PC-3 (cell line): Measurements from ENCODE around the gene RASL10B. TPM values are rescaled to one million over a fixed set of nuclear protein-coding genes. Genes with fewer than 3 reads are reported as not detected.

Experiments used
- ATAC-seq: fragments of 200-7000 bp; cut with Tn5 transposase; 2 replicates; pipeline ENCODE4 v1.9.1; 2020; ENCODE audit warnings: mild to moderate bottlenecking, moderate library complexity
- BruUV-seq: library from RNA; stranded (reverse); fragments of 400-500 nt; replicated peaks from 2 replicates; lab custom pipeline; 2021; lab: Mats Ljungman, UMichigan
- CTCF ChIA-PET: fragments of 300-600 bp; sonication (Branson Sonifier 250); formaldehyde crosslinking; loops from one replicate; lab custom pipeline; 2022; ENCODE audit warnings: antibody characterized with exemption; lab: Charles Lee
- POLR2A ChIA-PET: fragments of 300-600 bp; sonication (Branson Sonifier 250); formaldehyde crosslinking; loops from one replicate; lab custom pipeline; 2022; ENCODE audit warnings: antibody characterized with exemption; ENCODE audit not compliant: unreplicated experiment; lab: Charles Lee
- DNase-seq: peaks from one replicate; pipeline ENCODE4 v3.0.0-alpha.2; 2015
- H2AFZ ChIP-seq: fragments of 300-600 bp; sonication (generic); 2 replicates; pipeline ENCODE4 v1.6.0; 2016; ENCODE audit warnings: antibody characterized with exemption, low read length
- H3F3A ChIP-seq: fragments of 300-600 bp; sonication (generic); one replicate; pipeline ENCODE4 v1.6.0; 2017; ENCODE audit warnings: antibody characterized with exemption, low read length, control low read depth, mild to moderate bottlenecking; ENCODE audit not compliant: unreplicated experiment
- H3K27ac ChIP-seq: fragments of 300-600 bp; sonication (generic); 2 replicates; pipeline ENCODE4 v1.5.1; 2016; ENCODE audit warnings: mild to moderate bottlenecking, low read length
- H3K27me3 ChIP-seq: fragments of 300-600 bp; sonication (generic); 2 replicates; pipeline ENCODE4 v1.6.1; 2016; ENCODE audit warnings: low read length, mixed read lengths
- H3K36me3 ChIP-seq: fragments of 300-600 bp; sonication (generic); 2 replicates; pipeline ENCODE4 v1.6.1; 2016; ENCODE audit warnings: low read depth, mixed run types, low read length, mixed read lengths
- H3K4me1 ChIP-seq: fragments of 300-600 bp; sonication (generic); 2 replicates; pipeline ENCODE4 v1.5.1; 2016; ENCODE audit warnings: low read length; ENCODE audit not compliant: insufficient read depth
- H3K4me2 ChIP-seq: fragments of 300-600 bp; sonication (generic); 2 replicates; pipeline ENCODE4 v1.6.0; 2016; ENCODE audit warnings: low read length
- H3K4me3 ChIP-seq: fragments of 300-600 bp; sonication (generic); 2 replicates; pipeline ENCODE4 v1.5.1; 2016; ENCODE audit warnings: mild to moderate bottlenecking, low read length, mixed read lengths
- H3K79me2 ChIP-seq: fragments of 300-600 bp; sonication (generic); 2 replicates; pipeline ENCODE4 v1.6.1; 2017; ENCODE audit warnings: low read length, mixed read lengths
- H3K9ac ChIP-seq: fragments of 300-600 bp; sonication (generic); 2 replicates; pipeline ENCODE4 v1.6.0; 2016; ENCODE audit warnings: mild to moderate bottlenecking, low read length
- H3K9me2 ChIP-seq: fragments of 300-600 bp; sonication (generic); replicated peaks from 2 replicates; pipeline ENCODE4 v1.6.1; 2016; ENCODE audit warnings: mixed run types, low read length, mixed read lengths
- H3K9me3 ChIP-seq: fragments of 300-600 bp; sonication (generic); 2 replicates; pipeline ENCODE4 v1.6.1; 2016; ENCODE audit warnings: low read length, mixed read lengths
- H4K20me1 ChIP-seq: fragments of 300-600 bp; sonication (generic); 2 replicates; pipeline ENCODE4 v1.6.1; 2016; ENCODE audit warnings: low read length, mixed read lengths
- EZH2 ChIP-seq: fragments of 300-600 bp; sonication (generic); IDR thresholded peaks from one replicate; pipeline ENCODE4 v1.6.1; 2017; ENCODE audit warnings: antibody characterized with exemption, mild to moderate bottlenecking, low read length; ENCODE audit not compliant: unreplicated experiment
- EZH2phosphoT487 ChIP-seq: fragments of 300-600 bp; sonication (generic); IDR thresholded peaks from 2 replicates; pipeline ENCODE4 v1.6.1; 2018; ENCODE audit warnings: mild to moderate bottlenecking, antibody characterized with exemption, low read length, borderline replicate concordance
- intact Hi-C: fragments of 100-400 bp; cut with micrococcal nuclease; formaldehyde crosslinking; loops from 2 replicates; pipeline ENCODE4 v1.9.0; 2023
- total RNA-seq: library from RNA; depleted of rRNA; stranded (reverse); fragments of >200 nt; gene quantifications from 2 replicates; pipeline ENCODE4 v1.2.3, GENCODE V29; 2014
- TF ChIP-seq, protein P1 (sequence below): fragments of 300-600 bp; sonication (generic); conservative IDR thresholded peaks from 2 replicates; pipeline ENCODE4 v1.5.1; 2017; ENCODE audit warnings: antibody characterized with exemption, low read depth, mild to moderate bottlenecking, low read length

Gene RASL10B
- total RNA-seq, 1 experiment from 2014 or later, result 0.77 TPM

- no peak overlapping the region for H3K27ac ChIP-seq
- no peaks in the 10 kb centered on the region for H3K9me2 ChIP-seq
- H3K9me3 ChIP-seq, result no peaks in the 10 kb centered on the region
- H3K4me3 ChIP-seq, result no peak overlapping the region
- ChIA-PET CTCF (no interaction called here), POLR2A (no interaction called here)
- no peak for TF ChIP-seq EZH2
- ATAC-seq (no peak), DNase-seq (no peak)
- H3K27me3 ChIP-seq, result no peaks in the 10 kb centered on the region
- no peak overlapping the region for H3K9ac ChIP-seq
- no peaks in the 10 kb centered on the region for H3K36me3 ChIP-seq
- no peaks in the 10 kb centered on the region for H3K4me1 ChIP-seq
- intact Hi-C loops, result no loop called here
- no peaks in the 10 kb centered on the region for H3F3A ChIP-seq
- BruUV-seq, result no TSS peak
- H3K4me2 ChIP-seq, result no peak overlapping the region
- no peak overlapping the region for H2AFZ ChIP-seq
- H4K20me1 ChIP-seq, result no peaks in the 10 kb centered on the region
- H3K79me2 ChIP-seq, result no peaks in the 10 kb centered on the region
Observed at GRCh38 chr17:35742496-35742895, 11.1 kb downstream of the RASL10B start.

DNA sequence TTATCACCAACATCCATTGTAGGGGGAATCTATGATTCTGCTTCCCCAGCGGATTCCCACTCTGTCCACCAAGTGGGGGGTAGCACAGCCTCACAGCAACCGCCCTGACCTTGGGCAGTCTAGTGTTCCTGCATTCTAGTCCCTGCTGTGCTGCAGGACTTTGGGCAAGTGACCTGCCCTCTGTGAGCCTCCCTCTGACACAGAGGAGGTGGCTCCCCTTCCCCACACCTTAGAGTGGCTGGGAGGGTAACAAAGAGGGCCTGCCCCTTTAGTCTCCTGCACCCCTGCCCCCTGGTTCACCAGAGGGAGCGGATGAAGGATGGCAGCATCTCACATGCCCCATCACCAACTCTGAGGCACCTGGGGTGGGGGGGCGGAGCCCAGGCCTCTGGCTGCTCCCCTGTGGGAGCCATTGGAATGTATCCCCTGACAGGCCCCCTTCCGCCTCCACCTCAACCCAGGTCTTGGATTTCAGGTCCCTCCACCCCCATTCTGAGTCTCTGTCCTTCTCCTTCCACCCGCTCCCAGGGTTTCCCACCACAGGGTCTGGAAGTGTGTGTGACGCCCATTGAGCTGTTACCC, 11.5 kb downstream of the RASL10B start:
- ChIA-PET CTCF (no interaction called here), POLR2A (no interaction called here)
- intact Hi-C loops, result no loop called here
- no peaks in the 10 kb centered on the region for H3K9me3 ChIP-seq
- H3K27ac ChIP-seq, result no peak overlapping the region
- no peaks in the 10 kb centered on the region for H3K36me3 ChIP-seq
- no peak overlapping the region for H3K4me3 ChIP-seq
- no peaks in the 10 kb centered on the region for H3K79me2 ChIP-seq
- H3K27me3 ChIP-seq, result no peaks in the 10 kb centered on the region
- ATAC-seq, result no peak
- H3F3A ChIP-seq, result no peaks in the 10 kb centered on the region
- H3K9me2 ChIP-seq, result no peaks in the 10 kb centered on the region
- H3K4me1 ChIP-seq, result no peaks in the 10 kb centered on the region
- no peaks in the 10 kb centered on the region for H4K20me1 ChIP-seq
- no peak overlapping the region for H2AFZ ChIP-seq
- no peak for DNase-seq
- no peak overlapping the region for H3K4me2 ChIP-seq
- H3K9ac ChIP-seq, result no peak overlapping the region
- no TSS peak for BruUV-seq
- TF ChIP-seq, protein P1, sequence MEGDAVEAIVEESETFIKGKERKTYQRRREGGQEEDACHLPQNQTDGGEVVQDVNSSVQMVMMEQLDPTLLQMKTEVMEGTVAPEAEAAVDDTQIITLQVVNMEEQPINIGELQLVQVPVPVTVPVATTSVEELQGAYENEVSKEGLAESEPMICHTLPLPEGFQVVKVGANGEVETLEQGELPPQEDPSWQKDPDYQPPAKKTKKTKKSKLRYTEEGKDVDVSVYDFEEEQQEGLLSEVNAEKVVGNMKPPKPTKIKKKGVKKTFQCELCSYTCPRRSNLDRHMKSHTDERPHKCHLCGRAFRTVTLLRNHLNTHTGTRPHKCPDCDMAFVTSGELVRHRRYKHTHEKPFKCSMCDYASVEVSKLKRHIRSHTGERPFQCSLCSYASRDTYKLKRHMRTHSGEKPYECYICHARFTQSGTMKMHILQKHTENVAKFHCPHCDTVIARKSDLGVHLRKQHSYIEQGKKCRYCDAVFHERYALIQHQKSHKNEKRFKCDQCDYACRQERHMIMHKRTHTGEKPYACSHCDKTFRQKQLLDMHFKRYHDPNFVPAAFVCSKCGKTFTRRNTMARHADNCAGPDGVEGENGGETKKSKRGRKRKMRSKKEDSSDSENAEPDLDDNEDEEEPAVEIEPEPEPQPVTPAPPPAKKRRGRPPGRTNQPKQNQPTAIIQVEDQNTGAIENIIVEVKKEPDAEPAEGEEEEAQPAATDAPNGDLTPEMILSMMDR, result no peak
- TF ChIP-seq EZH2phosphoT487 (no peak), EZH2 (no peak)

GRCh38 chr17:35743626-35744328, 12.3 kb downstream of the RASL10B start:
- no peaks in the 10 kb centered on the region for H3K79me2 ChIP-seq
- ChIA-PET CTCF (no interaction called here), POLR2A (no interaction called here)
- no peaks in the 10 kb centered on the region for H3K9me3 ChIP-seq
- H3K4me2 ChIP-seq, result no peak overlapping the region
- no peaks in the 10 kb centered on the region for H3F3A ChIP-seq
- TF ChIP-seq EZH2phosphoT487 (no peak), EZH2 (no peak)
- TF ChIP-seq, protein P1, result no peak
- ATAC-seq, result no peak
- H3K9ac ChIP-seq, result no peak overlapping the region
- no peaks in the 10 kb centered on the region for H3K36me3 ChIP-seq
- no peaks in the 10 kb centered on the region for H3K4me1 ChIP-seq
- peak; percentile 36 for DNase-seq
- H3K27ac ChIP-seq, result no peak overlapping the region
- H3K9me2 ChIP-seq, result no peaks in the 10 kb centered on the region
- H3K4me3 ChIP-seq, result no peak overlapping the region
- intact Hi-C loops, result no loop called here
- BruUV-seq, result no TSS peak
- H3K27me3 ChIP-seq, result no peaks in the 10 kb centered on the region
- H2AFZ ChIP-seq, result no peak overlapping the region
- H4K20me1 ChIP-seq, result no peaks in the 10 kb centered on the region
